Right forelimb (tissue), 1 donor: Measurements from ENCODE around the gene CDC37L1.

Experiments used
- DNase-seq: peaks from one replicate; pipeline ENCODE4 v3.0.0-alpha.2; 2018

Gene CDC37L1

GRCh38 chr9:4669890-4670289 lies 9.5 kb upstream of the CDC37L1 start:
- DNase-seq: no peak

- no peak for DNase-seq
These were observed 8.8 kb upstream of the CDC37L1 start for GRCh38 chr9:4670591-4670990.

GRCh38 chr9:4671737-4672136 lies 7.6 kb upstream of the CDC37L1 start:
- no peak for DNase-seq

GRCh38 chr9:4674783-4675182 lies 4.6 kb upstream of the CDC37L1 start:
- DNase-seq: no peak

- DNase-seq: no peak
These were observed 2.0 kb upstream of the CDC37L1 start for GRCh38 chr9:4677392-4677791.

- DNase-seq: no peak
These were observed 596 bp upstream of the CDC37L1 start for GRCh38 chr9:4678679-4679267.

GRCh38 chr9:4680173-4680525 lies 780 bp downstream of the CDC37L1 start:
- DNase-seq: no peak

GRCh38 chr9:4680750-4681149 lies 1.4 kb downstream of the CDC37L1 start:
- no peak for DNase-seq

- no peak for DNase-seq
These were observed 5.5 kb downstream of the CDC37L1 start for GRCh38 chr9:4684820-4685219.

GRCh38 chr9:4686112-4686511 lies 6.7 kb downstream of the CDC37L1 start:
- no peak for DNase-seq

- no peak for DNase-seq
These were observed 7.2 kb downstream of the CDC37L1 start for GRCh38 chr9:4686584-4686983.

- no peak for DNase-seq
These were observed 9.7 kb downstream of the CDC37L1 start for GRCh38 chr9:4689021-4689420.

GRCh38 chr9:4689687-4690104 lies 10.3 kb downstream of the CDC37L1 start:
- DNase-seq: no peak

- DNase-seq: no peak
These were observed 10.8 kb downstream of the CDC37L1 start for GRCh38 chr9:4690144-4690543.

- DNase-seq: no peak
These were observed 12.4 kb downstream of the CDC37L1 start for GRCh38 chr9:4691795-4692194.

GRCh38 chr9:4700091-4700490 lies 20.7 kb downstream of the CDC37L1 start:
- DNase-seq: no peak

GRCh38 chr9:4700932-4701331 lies 21.6 kb downstream of the CDC37L1 start:
- DNase-seq: no peak

- no peak for DNase-seq
These were observed 22.2 kb downstream of the CDC37L1 start for GRCh38 chr9:4701526-4701925.

GRCh38 chr9:4704129-4704528 lies 24.8 kb downstream of the CDC37L1 start:
- no peak for DNase-seq

GRCh38 chr9:4706021-4706420 lies 26.7 kb downstream of the CDC37L1 start:
- DNase-seq: no peak

GRCh38 chr9:4706971-4707622 lies 27.7 kb downstream of the CDC37L1 start:
- no peak for DNase-seq

- DNase-seq: no peak
These were observed 30.0 kb downstream of the CDC37L1 start for GRCh38 chr9:4709380-4709779.

GRCh38 chr9:4713849-4714248 lies 34.5 kb downstream of the CDC37L1 start:
- no peak for DNase-seq

- DNase-seq: no peak
These were observed 35.1 kb downstream of the CDC37L1 start for GRCh38 chr9:4714266-4715016.
